Neural progenitor cell (in vitro differentiated cells): Measurements from ENCODE around the gene SLC25A34. TPM values are rescaled to one million over a fixed set of nuclear protein-coding genes. Genes with fewer than 3 reads are reported as not detected.

ENCODE experiments used
- DNase-seq: peaks from one replicate; pipeline ENCODE4 v3.0.0-alpha.2; 2016; ENCODE audit warnings: low spot score
- H2AFZ ChIP-seq: fragments of 200-600 bp; sonication (generic); replicated peaks from 2 replicates; pipeline ENCODE4 v1.6.1; 2016; ENCODE audit warnings: antibody characterized with exemption
- H3F3A ChIP-seq: fragments of 200-600 bp; sonication (generic); 2 replicates; pipeline ENCODE4 v1.6.1; 2016; ENCODE audit warnings: antibody characterized with exemption, low read depth
- H3K27ac ChIP-seq: fragments of 200-600 bp; sonication (generic); 2 replicates; pipeline ENCODE4 v1.5.1; 2016; ENCODE audit warnings: mild to moderate bottlenecking
- H3K27me3 ChIP-seq: fragments of 200-600 bp; sonication (generic); 2 replicates; pipeline ENCODE4 v1.6.1; 2016; ENCODE audit warnings: mild to moderate bottlenecking, moderate library complexity
- H3K36me3 ChIP-seq: fragments of 200-600 bp; sonication (generic); 2 replicates; pipeline ENCODE4 v1.5.1; 2016
- H3K4me1 ChIP-seq: fragments of 200-600 bp; sonication (generic); 2 replicates; pipeline ENCODE4 v1.6.1; 2016; ENCODE audit warnings: mixed run types
- H3K4me2 ChIP-seq: fragments of 200-600 bp; sonication (generic); 2 replicates; pipeline ENCODE4 v1.6.1; 2016
- H3K4me3 ChIP-seq: fragments of 200-600 bp; sonication (generic); 2 replicates; pipeline ENCODE4 v1.5.1; 2016
- H3K79me2 ChIP-seq: fragments of 200-600 bp; sonication (generic); 2 replicates; pipeline ENCODE4 v1.6.1; 2016; ENCODE audit warnings: low read depth
- H3K9ac ChIP-seq: fragments of 200-600 bp; sonication (generic); 2 replicates; pipeline ENCODE4 v1.6.1; 2016
- H3K9me3 ChIP-seq: fragments of 200-600 bp; sonication (generic); 2 replicates; pipeline ENCODE4 v1.5.1; 2016; ENCODE audit warnings: low read depth
- H4K20me1 ChIP-seq: fragments of 200-600 bp; sonication (generic); 2 replicates; pipeline ENCODE4 v1.6.1; 2016; ENCODE audit warnings: low read depth
- H3K27ac Mint-ChIP-seq: 3 replicates; pipeline ENCODE4 v1.8.0; 2021; ENCODE audit warnings: mixed read lengths
- H3K27me3 Mint-ChIP-seq: 2 replicates; pipeline ENCODE4 v1.8.0; 2022; ENCODE audit warnings: low read depth, mild to moderate bottlenecking, inconsistent platforms, moderate library complexity, mixed read lengths; ENCODE audit not compliant: insufficient read depth
- H3K36me3 Mint-ChIP-seq: 3 replicates; pipeline ENCODE4 v1.8.0; 2021; ENCODE audit warnings: mixed read lengths
- H3K4me1 Mint-ChIP-seq: 3 replicates; pipeline ENCODE4 v1.8.0; 2021; ENCODE audit warnings: mixed read lengths
- H3K4me3 Mint-ChIP-seq: 3 replicates; pipeline ENCODE4 v1.8.0; 2021; ENCODE audit warnings: mild to moderate bottlenecking, moderate library complexity, mixed read lengths
- H3K9me3 Mint-ChIP-seq: 3 replicates; pipeline ENCODE4 v1.8.0; 2020; ENCODE audit warnings: mixed read lengths
- CTCF ChIP-seq: fragments of 200-600 bp; sonication (generic); IDR thresholded peaks from 2 replicates; pipeline ENCODE4 v1.5.1; 2017; ENCODE audit warnings: antibody characterized with exemption, mild to moderate bottlenecking
- EZH2 ChIP-seq: fragments of 200-600 bp; sonication (generic); IDR thresholded peaks from 2 replicates; pipeline ENCODE4 v1.6.1; 2017; ENCODE audit warnings: antibody characterized with exemption, mild to moderate bottlenecking, moderate library complexity
- EZH2phosphoT487 ChIP-seq: fragments of 200-600 bp; sonication (generic); IDR thresholded peaks from 2 replicates; pipeline ENCODE4 v1.6.1; 2017; ENCODE audit warnings: antibody characterized with exemption
- total RNA-seq: library from RNA; depleted of rRNA; stranded (reverse); fragments of >200 nt; gene quantifications from 2 replicates; pipeline ENCODE4 v1.2.3, GENCODE V29; 2015; ENCODE audit warnings: low replicate concordance

Gene SLC25A34
- total RNA-seq, 1 donor from 2014 or later: 0.34 TPM

DNA sequence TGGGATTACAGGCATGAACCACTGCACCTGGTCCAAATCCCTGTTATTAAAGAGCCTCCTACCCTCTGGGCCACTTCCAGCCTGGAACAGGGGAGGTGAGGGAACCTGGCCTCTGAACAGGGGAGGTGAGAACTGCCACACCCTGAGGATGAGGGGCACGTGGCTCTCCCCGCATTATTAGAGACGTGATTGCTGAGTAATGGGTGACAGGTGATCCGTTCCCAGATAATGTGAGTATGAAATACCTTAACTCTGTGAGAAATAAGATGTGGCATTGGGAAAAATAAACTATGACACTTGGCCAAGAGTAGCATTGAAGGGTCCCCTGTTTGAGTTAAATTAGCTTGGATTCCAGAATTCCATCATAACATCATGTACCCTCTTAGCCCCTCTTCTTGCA is 13.6 kb upstream of the SLC25A34 start:
- Mint-ChIP-seq H3K36me3 (peaks cover 20% of the 10 kb centered on the region), H3K27me3 (peaks cover 3% of the 10 kb centered on the region)

GRCh38 chr1:15722836-15723532 is 13.1 kb upstream of the SLC25A34 start:
- no peaks in the 10 kb centered on the region for H3K9me3 Mint-ChIP-seq

More for the DNA sequence above, 13.6 kb upstream of the SLC25A34 start:
- Mint-ChIP-seq H3K4me1 (no peaks in the 10 kb centered on the region), H3K4me3 (no peak overlapping the region), H3K9me3 (no peaks in the 10 kb centered on the region), H3K27ac (no peak overlapping the region)
- Histone ChIP-seq H3K27ac (no peak overlapping the region), H4K20me1 (no peaks in the 10 kb centered on the region), H3K27me3 (no peaks in the 10 kb centered on the region), H3K4me2 (no peak overlapping the region), H3K36me3 (no peaks in the 10 kb centered on the region), H3F3A (no peaks in the 10 kb centered on the region), H3K9ac (no peak overlapping the region), H3K4me1 (no peaks in the 10 kb centered on the region), H3K9me3 (no peaks in the 10 kb centered on the region), H2AFZ (no peak overlapping the region), H3K79me2 (no peaks in the 10 kb centered on the region), H3K4me3 (no peak overlapping the region)
- TF ChIP-seq EZH2phosphoT487: no peak
- TF ChIP-seq EZH2: no peak
- no peak for TF ChIP-seq CTCF
- DNase-seq: no peak

DNA sequence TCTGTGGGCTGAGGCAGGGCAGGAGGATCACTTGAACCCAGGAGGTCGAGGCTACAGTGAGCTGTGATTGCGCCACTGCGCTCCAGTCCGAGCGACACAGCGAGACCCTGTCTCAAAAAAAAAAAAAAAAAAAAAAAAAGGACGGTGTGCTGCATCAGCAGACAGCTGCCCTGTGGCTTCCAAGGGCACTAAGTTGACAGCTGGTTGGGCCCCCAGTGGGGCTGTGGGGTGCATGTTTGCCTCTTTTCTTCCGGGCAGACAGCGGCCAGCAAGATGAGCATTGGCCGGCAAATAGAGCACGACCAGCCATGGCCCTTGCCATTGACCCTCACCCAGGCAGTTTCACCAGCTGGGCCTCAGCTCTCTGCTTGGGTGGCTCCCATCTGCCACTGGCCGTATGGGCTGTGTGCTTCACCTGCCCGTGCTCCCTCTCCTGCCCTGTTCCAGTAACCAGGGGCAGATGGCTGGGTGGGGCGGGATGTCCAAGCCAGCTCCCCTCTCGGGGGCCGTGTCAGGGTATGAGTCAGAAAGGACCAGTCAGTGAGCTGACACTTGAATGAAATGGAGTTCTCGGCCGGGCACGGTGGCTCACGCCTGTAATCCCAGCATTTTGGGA is 12.3 kb upstream of the SLC25A34 start:
- peaks cover 18% of the 10 kb centered on the region for H3K36me3 Mint-ChIP-seq
- H3K4me1 Mint-ChIP-seq: no peaks in the 10 kb centered on the region
- Histone ChIP-seq H2AFZ (no peak overlapping the region), H3K79me2 (no peaks in the 10 kb centered on the region), H4K20me1 (no peaks in the 10 kb centered on the region), H3K4me1 (no peaks in the 10 kb centered on the region), H3K27me3 (no peaks in the 10 kb centered on the region), H3K36me3 (no peaks in the 10 kb centered on the region), H3K9me3 (no peaks in the 10 kb centered on the region), H3K9ac (no peak overlapping the region), H3K27ac (no peak overlapping the region), H3K4me2 (no peak overlapping the region), H3K4me3 (no peak overlapping the region), H3F3A (no peaks in the 10 kb centered on the region)
- no peaks in the 10 kb centered on the region for H3K9me3 Mint-ChIP-seq
- H3K27ac Mint-ChIP-seq: no peak overlapping the region
- peaks cover 3% of the 10 kb centered on the region for H3K27me3 Mint-ChIP-seq
- no peak overlapping the region for H3K4me3 Mint-ChIP-seq
- no peak for TF ChIP-seq EZH2phosphoT487
- TF ChIP-seq CTCF: no peak
- TF ChIP-seq EZH2: no peak
- DNase-seq: no peak

More at GRCh38 chr1:15722836-15723532, 13.1 kb upstream of the SLC25A34 start:
- no peak overlapping the region for H3K27ac ChIP-seq
- H3K36me3 ChIP-seq: no peaks in the 10 kb centered on the region
- Mint-ChIP-seq H3K27ac (peak overlapping the region; percentile 8), H3K27me3 (peaks cover 3% of the 10 kb centered on the region), H3K4me3 (no peak overlapping the region), H3K36me3 (peaks cover 19% of the 10 kb centered on the region), H3K4me1 (no peaks in the 10 kb centered on the region)
- H3K4me2 ChIP-seq: no peak overlapping the region
- H3K4me1 ChIP-seq: no peaks in the 10 kb centered on the region
- no peaks in the 10 kb centered on the region for H3K9me3 ChIP-seq
- no peaks in the 10 kb centered on the region for H3F3A ChIP-seq
- H3K79me2 ChIP-seq: no peaks in the 10 kb centered on the region
- H2AFZ ChIP-seq: no peak overlapping the region
- no peak for TF ChIP-seq EZH2phosphoT487
- no peak for TF ChIP-seq EZH2
- TF ChIP-seq CTCF: no peak
- H4K20me1 ChIP-seq: no peaks in the 10 kb centered on the region
- no peak overlapping the region for H3K4me3 ChIP-seq
- no peak overlapping the region for H3K9ac ChIP-seq
- no peak for DNase-seq
- no peaks in the 10 kb centered on the region for H3K27me3 ChIP-seq
